CD4-positive, alpha-beta memory T cell (primary cell): ENCODE results near the gene DUS1L. TPM values are rescaled to one million over a fixed set of nuclear protein-coding genes. Genes with fewer than 3 reads are reported as not detected.

ENCODE experiments used
- CTCF ChIA-PET: fragments of 350-600 bp; sonication (Branson Sonifier 250); formaldehyde crosslinking; loops from one replicate; lab custom pipeline; 2021; ENCODE audit warnings: inconsistent platforms; ENCODE audit not compliant: partially characterized antibody; lab: Charles Lee
- POLR2A ChIA-PET: fragments of 350-600 bp; sonication (Branson Sonifier 250); formaldehyde crosslinking; loops from one replicate; lab custom pipeline; 2021; ENCODE audit not compliant: partially characterized antibody; lab: Charles Lee
- DNase-seq, 5 donors: peaks; one replicate each; pipeline versions ENCODE4 v3.0.0 to v3.0.0-alpha.2; 2020 to 2022; ENCODE audit warnings: mixed read lengths in 1 of 5
- H3K27ac ChIP-seq: one replicate; pipeline ENCODE4 v1.7.0; 2013; ENCODE audit warnings: low read depth, low read length
- H3K27me3 ChIP-seq: 2 replicates; pipeline ENCODE4 v1.7.0; 2013; ENCODE audit warnings: mild to moderate bottlenecking, low read length, moderate library complexity; ENCODE audit not compliant: insufficient read depth
- H3K36me3 ChIP-seq: 2 replicates; pipeline ENCODE4 v1.7.0; 2013; ENCODE audit warnings: mild to moderate bottlenecking, low read length, moderate library complexity; ENCODE audit not compliant: insufficient read depth
- H3K4me1 ChIP-seq: 2 replicates; pipeline ENCODE4 v1.7.0; 2013; ENCODE audit warnings: mild to moderate bottlenecking, low read length, moderate library complexity; ENCODE audit not compliant: insufficient read depth
- H3K4me3 ChIP-seq, 2 donors: one replicate each; pipeline ENCODE4 v1.7.0; 2013; ENCODE audit warnings: low read length in 2 of 2, mild to moderate bottlenecking in 1 of 2
- H3K9me3 ChIP-seq, 2 donors: one replicate each; pipeline ENCODE4 v1.7.0; 2013; ENCODE audit warnings: low read length in 2 of 2, control low read depth in 1 of 2; ENCODE audit not compliant: control insufficient read depth in 1 of 2
- H3K27ac Mint-ChIP-seq, 7 donors: one replicate each; pipeline ENCODE4 v1.8.0; 2020 to 2021; ENCODE audit warnings: mixed read lengths in 7 of 7, mild to moderate bottlenecking in 6 of 7, inconsistent platforms in 3 of 7, moderate library complexity in 3 of 7
- H3K27me3 Mint-ChIP-seq, 2 donors: one replicate each; pipeline ENCODE4 v1.8.0; 2020 to 2021; ENCODE audit warnings: mixed read lengths in 2 of 2
- H3K36me3 Mint-ChIP-seq, 2 donors: one replicate each; pipeline ENCODE4 v1.8.0; 2020 to 2021; ENCODE audit warnings: mixed read lengths in 2 of 2, inconsistent platforms in 1 of 2, mild to moderate bottlenecking in 1 of 2
- H3K4me1 Mint-ChIP-seq, 4 donors: one replicate each; pipeline ENCODE4 v1.8.0; 2020 to 2021; ENCODE audit warnings: mixed read lengths in 4 of 4, mild to moderate bottlenecking in 1 of 4
- H3K4me3 Mint-ChIP-seq, 8 donors: one replicate each; pipeline ENCODE4 v1.8.0; 2020 to 2021; ENCODE audit warnings: mixed read lengths in 8 of 8, mild to moderate bottlenecking in 7 of 8, moderate library complexity in 6 of 8, inconsistent platforms in 3 of 8
- H3K9me3 Mint-ChIP-seq, 8 donors: one replicate each; pipeline ENCODE4 v1.8.0; 2020 to 2021; ENCODE audit warnings: mixed read lengths in 8 of 8, mild to moderate bottlenecking in 5 of 8, inconsistent platforms in 3 of 8, moderate library complexity in 1 of 8
- intact Hi-C: fragments of 100-400 bp; cut with micrococcal nuclease; formaldehyde crosslinking; loops from one replicate; pipeline ENCODE4 v1.15.1; 2023
- polyA plus RNA-seq, 2 donors: library from polyadenylated mRNA; unstranded; fragments of 300-500 nt; fragmentation: Illumina TruSeq; gene quantifications; one replicate each; pipeline ENCODE4 v1.2.3, GENCODE V29; 2021
- total RNA-seq, 2 experiments: library from RNA; stranded (reverse); gene quantifications; one replicate each; pipeline ENCODE4 v1.2.3, GENCODE V29; 2021

The DUS1L gene
- total and polyA plus RNA-seq, 4 experiments from 2014 or later, result 48.1 to 141 (median 139) TPM

GRCh38 chr17:82054351-82055022 is 11.1 kb downstream of the DUS1L start:
- no peak overlapping the region for H3K27ac ChIP-seq
- Mint-ChIP-seq H3K4me3 (peak overlapping the region in 3 of 8 donors; percentile 38 to 78 (median 63)), H3K27ac (peak overlapping the region in 2 of 7 donors; percentile 30 to 71), H3K36me3 (peaks cover 0 to 29% of the 10 kb centered on the region in 2 donors), H3K9me3 (peaks cover 0 to 4% (median 0%) of the 10 kb centered on the region in 8 donors), H3K27me3 (no peaks in the 10 kb centered on the region), H3K4me1 (peaks cover 3 to 22% (median 8%) of the 10 kb centered on the region in 4 donors)
- CTCF ChIA-PET, result no interaction called here
- H3K36me3 ChIP-seq, result peaks cover 29% of the 10 kb centered on the region
- DNase-seq, result peak in 1 of 5 donors; percentile 26
- H3K27me3 ChIP-seq, result no peaks in the 10 kb centered on the region
- no peak overlapping the region for H3K4me3 ChIP-seq
- peaks cover 31% of the 10 kb centered on the region for H3K4me1 ChIP-seq
- POLR2A ChIA-PET, result interaction anchor here (1.1 to 5.3 kb wide), 3 partner anchors 11 to 72 kb away, joined by 3 to 26 read pairs (median 8); partner anchors contain the start of genes DCXR and DUS1L
- no peaks in the 10 kb centered on the region for H3K9me3 ChIP-seq
- intact Hi-C loops, result loop anchor here (5.0 kb wide), 1 partner anchor 43 kb away; the partner anchor contains the start of gene FASN

DNA sequence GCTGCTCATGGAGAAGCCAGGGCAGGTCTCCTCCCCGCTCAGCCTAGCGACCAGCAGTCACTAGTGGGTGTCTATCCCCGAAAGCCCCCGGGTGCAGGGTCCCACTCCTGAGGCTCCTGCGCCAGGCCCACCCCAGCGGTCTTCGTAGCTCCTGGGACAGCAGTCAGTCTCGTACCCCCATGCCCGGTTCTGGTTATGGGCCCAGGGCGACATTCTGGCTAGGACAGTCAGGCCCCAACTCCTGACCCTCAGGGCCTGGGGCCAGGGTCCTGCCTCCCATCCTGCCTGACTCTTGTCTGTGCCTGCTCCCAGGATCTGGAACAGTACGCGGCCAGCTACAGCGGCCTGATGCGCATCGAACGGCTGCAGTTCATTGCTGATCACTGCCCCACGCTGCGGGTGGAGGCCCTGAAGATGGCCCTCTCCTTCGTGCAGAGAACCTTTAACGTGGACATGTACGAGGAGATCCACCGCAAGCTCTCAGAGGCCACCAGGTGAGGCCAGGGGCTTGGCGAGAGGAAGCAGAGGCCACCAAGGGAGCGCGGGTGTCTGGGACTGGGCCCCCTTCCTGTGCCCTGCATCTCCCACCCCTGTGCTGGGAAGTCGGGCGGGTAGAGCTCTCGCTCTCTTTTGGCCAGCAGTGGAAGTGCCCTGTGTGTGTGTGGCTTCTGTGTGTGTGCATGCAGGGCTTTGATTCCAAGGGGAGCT is 11.9 kb downstream of the DUS1L start:
- intact Hi-C loops, result loop anchor here (5.0 kb wide), 1 partner anchor 44 kb away; the partner anchor contains the start of gene FASN
- no peak for DNase-seq
- peak overlapping the region in 3 of 7 donors; percentile 29 to 77 (median 57) for H3K27ac Mint-ChIP-seq
- H3K27ac ChIP-seq, result no peak overlapping the region
- no peak overlapping the region for H3K4me3 ChIP-seq
- ChIA-PET POLR2A (interaction anchor here (1.6 to 5.3 kb wide), 3 partner anchors 12 to 16 kb away, joined by 8 to 27 read pairs (median 26); partner anchors contain the start of genes DCXR and DUS1L), CTCF (interaction anchor here (1.9 kb wide), 1 partner anchor 16 kb away, joined by 8 read pairs; the partner anchor contains the start of gene DCXR)
- peaks cover 3 to 22% (median 8%) of the 10 kb centered on the region in 4 donors for H3K4me1 Mint-ChIP-seq
- H3K4me1 ChIP-seq, result peaks cover 31% of the 10 kb centered on the region
- no peaks in the 10 kb centered on the region for H3K27me3 Mint-ChIP-seq
- H3K27me3 ChIP-seq, result no peaks in the 10 kb centered on the region
- H3K36me3 Mint-ChIP-seq, result peaks cover 0 to 26% of the 10 kb centered on the region in 2 donors
- H3K9me3 Mint-ChIP-seq, result peaks cover 0 to 4% (median 0%) of the 10 kb centered on the region in 8 donors
- peaks cover 29% of the 10 kb centered on the region for H3K36me3 ChIP-seq
- H3K9me3 ChIP-seq, result no peaks in the 10 kb centered on the region
- H3K4me3 Mint-ChIP-seq, result peak overlapping the region; percentile 58 to 84 (median 76)

- Histone ChIP-seq H3K36me3 (peaks cover 29% of the 10 kb centered on the region), H3K4me1 (peaks cover 31% of the 10 kb centered on the region), H3K27me3 (no peaks in the 10 kb centered on the region), H3K9me3 (no peaks in the 10 kb centered on the region), H3K4me3 (no peak overlapping the region), H3K27ac (no peak overlapping the region)
- Mint-ChIP-seq H3K4me3 (peak overlapping the region; percentile 58 to 84 (median 76)), H3K27me3 (no peaks in the 10 kb centered on the region), H3K9me3 (peaks cover 0 to 4% (median 0%) of the 10 kb centered on the region in 8 donors), H3K36me3 (peaks cover 0 to 25% of the 10 kb centered on the region in 2 donors), H3K4me1 (peaks cover 3 to 22% (median 8%) of the 10 kb centered on the region in 4 donors), H3K27ac (peak overlapping the region in 5 of 7 donors; percentile 15 to 70 (median 42))
- DNase-seq, result no peak
- POLR2A ChIA-PET, result interaction anchor here (1.1 to 5.3 kb wide), 3 partner anchors 13 to 24 kb away, joined by 3 to 27 read pairs (median 26); partner anchors contain the start of genes DCXR and DUS1L
- CTCF ChIA-PET, result interaction anchor here (0.6 to 1.9 kb wide), 2 partner anchors 15 to 442 kb away, joined by 3 to 8 read pairs; partner anchors contain the start of gene DCXR
- intact Hi-C loops, result loop anchor here (5.0 kb wide), 1 partner anchor 44 kb away; the partner anchor contains the start of gene FASN
Observed at GRCh38 chr17:82053130-82053529, 12.5 kb downstream of the DUS1L start.

DNA sequence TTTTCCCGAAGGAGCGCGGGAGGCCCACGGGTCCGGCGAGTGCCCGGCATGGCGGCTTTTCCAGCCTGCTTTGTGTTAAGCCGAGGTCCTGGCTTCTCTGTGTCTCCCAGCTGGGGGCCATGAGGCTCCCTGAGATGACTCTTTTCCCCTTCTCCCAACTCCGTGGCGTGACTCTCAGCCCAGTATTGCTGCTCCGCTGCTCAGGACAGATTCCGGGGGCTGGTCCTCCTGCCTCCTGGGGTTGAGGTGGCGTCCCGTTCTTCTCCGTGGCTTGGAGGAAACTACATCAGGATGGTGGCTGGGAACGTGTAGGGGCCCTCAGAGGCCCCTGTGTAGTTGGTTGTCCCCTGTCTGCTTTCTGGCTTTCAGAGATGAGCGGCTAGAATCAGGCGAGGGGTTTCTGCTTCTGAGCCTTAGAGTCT is 13.0 kb downstream of the DUS1L start:
- H3K36me3 Mint-ChIP-seq, result peaks cover 0 to 22% of the 10 kb centered on the region in 2 donors
- peak overlapping the region; percentile 55 for H3K27ac ChIP-seq
- peaks cover 29% of the 10 kb centered on the region for H3K36me3 ChIP-seq
- H3K4me1 ChIP-seq, result peaks cover 31% of the 10 kb centered on the region
- intact Hi-C loops, result loop anchor here (5.0 kb wide), 1 partner anchor 45 kb away; the partner anchor contains the start of gene FASN
- H3K27me3 Mint-ChIP-seq, result no peaks in the 10 kb centered on the region
- H3K4me1 Mint-ChIP-seq, result peaks cover 3 to 22% (median 9%) of the 10 kb centered on the region in 4 donors
- ChIA-PET CTCF (interaction anchor here (0.6 to 1.9 kb wide), 2 partner anchors 15 to 443 kb away, joined by 3 to 8 read pairs; partner anchors contain the start of gene DCXR), POLR2A (interaction anchor here (0.8 to 5.3 kb wide), 6 partner anchors 13 to 46 kb away, joined by 3 to 27 read pairs (median 6); partner anchors contain the start of genes DCXR, DUS1L, FASN and RAC3)
- DNase-seq, result no peak
- H3K9me3 Mint-ChIP-seq, result peaks cover 0 to 2% (median 0%) of the 10 kb centered on the region in 8 donors
- no peaks in the 10 kb centered on the region for H3K9me3 ChIP-seq
- H3K27me3 ChIP-seq, result no peaks in the 10 kb centered on the region
- H3K4me3 Mint-ChIP-seq, result peak overlapping the region; percentile 75 to 84 (median 80)
- H3K27ac Mint-ChIP-seq, result peak overlapping the region in 6 of 7 donors; percentile 29 to 90 (median 67)
- peak overlapping the region; percentile 29 to 69 for H3K4me3 ChIP-seq

DNA sequence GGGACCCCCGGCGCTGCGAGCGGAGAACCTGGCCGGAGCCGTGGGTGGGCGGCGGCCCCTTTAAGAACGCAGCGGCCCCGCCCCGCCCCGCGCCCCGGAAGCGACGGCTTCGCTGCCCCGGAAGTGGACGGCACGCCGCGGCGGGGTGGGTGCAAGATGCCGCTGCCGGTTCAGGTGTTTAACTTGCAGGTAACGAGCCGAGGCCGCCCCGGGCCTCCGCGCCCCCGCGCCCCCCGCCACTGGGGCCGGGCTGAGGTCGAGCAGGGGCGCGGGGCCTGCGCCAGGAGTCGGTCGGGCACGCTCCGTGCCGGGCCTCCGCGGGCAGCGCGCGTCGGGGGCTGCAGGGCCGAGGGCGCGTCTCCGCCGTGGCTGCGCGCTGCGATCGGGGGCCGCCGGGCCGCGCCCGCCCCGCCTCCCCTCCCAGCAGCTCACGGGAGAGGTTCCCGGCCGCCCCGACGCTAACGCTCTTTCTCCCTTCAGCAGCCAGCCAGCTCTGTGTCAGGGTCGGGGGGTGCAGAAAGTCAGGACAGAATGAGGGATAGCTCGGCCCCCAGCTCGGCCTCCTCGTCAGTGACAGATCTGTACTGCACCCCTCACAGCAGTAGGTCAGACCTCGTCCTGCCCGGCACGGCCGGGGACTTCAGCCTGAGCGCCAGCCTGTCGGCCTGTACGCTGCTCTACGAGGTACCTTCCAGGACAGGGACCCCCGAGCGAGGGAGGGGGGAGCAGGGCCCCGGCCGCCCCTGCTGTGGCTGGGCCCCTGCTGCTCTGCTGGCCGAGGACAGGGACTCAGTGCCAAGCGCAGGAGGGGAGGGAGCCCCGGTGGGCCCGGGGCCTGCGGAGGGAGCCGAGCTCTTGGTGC is 13.6 kb downstream of the DUS1L start, which contains the start of the genes GPS1 and RFNG:
TSS of gene GPS1 (plus strand) at position 123 of the 862 bp plus-strand sequence. CDS start at position 157, 34 bp downstream.
TSS of gene RFNG (minus strand) at position 36 of the 862 bp plus-strand sequence. CDS start 45 bp downstream, outside the sequence.
- ChIA-PET CTCF (interaction anchor here (1.9 kb wide), 1 partner anchor 14 kb away, joined by 8 read pairs; the partner anchor contains the start of gene DCXR), POLR2A (interaction anchor here (0.8 to 5.3 kb wide), 12 partner anchors 14 to 240 kb away, joined by 3 to 27 read pairs (median 5); partner anchors contain the start of genes CENPX, DCXR, DUS1L and FASN)
- no peaks in the 10 kb centered on the region for H3K9me3 ChIP-seq
- H3K27me3 ChIP-seq, result no peaks in the 10 kb centered on the region
- Mint-ChIP-seq H3K27me3 (no peaks in the 10 kb centered on the region), H3K27ac (peak within 1 kb of the TSS; percentile 38 to 91 (median 87)), H3K9me3 (peaks cover 0 to 2% (median 0%) of the 10 kb centered on the region in 8 donors), H3K36me3 (peaks cover 3 to 25% of the 10 kb centered on the region in 2 donors), H3K4me1 (peaks cover 3 to 22% (median 11%) of the 10 kb centered on the region in 4 donors), H3K4me3 (peak within 1 kb of the TSS; percentile 79 to 91 (median 84))
- H3K27ac ChIP-seq, result peak within 1 kb of the TSS; percentile 55
- intact Hi-C loops, result loop anchor here (1.0 to 5.0 kb wide), 3 partner anchors 13 to 45 kb away; partner anchors contain the start of genes DCXR, DUS1L and FASN
- H3K4me3 ChIP-seq, result peak within 1 kb of the TSS; percentile 29 to 69
- peaks cover 31% of the 10 kb centered on the region for H3K4me1 ChIP-seq
- DNase-seq, result peak; percentile 77 to 79 (median 78)
- peaks cover 29% of the 10 kb centered on the region for H3K36me3 ChIP-seq
